Fibroblast of villous mesenchyme (primary cell): ENCODE measurements around the gene ZNF496. TPM values are rescaled to one million over a fixed set of nuclear protein-coding genes. Genes with fewer than 3 reads are reported as not detected.

ENCODE experiments used
- DNase-seq: peaks from one replicate; pipeline ENCODE4 v3.0.0-alpha.2; 2010; ENCODE audit warnings: low read depth
- H3K4me3 ChIP-seq: 2 replicates; pipeline ENCODE4 v1.5.1; 2011; ENCODE audit warnings: low read depth, mild to moderate bottlenecking, low read length
- CTCF ChIP-seq: IDR thresholded peaks from 2 replicates; pipeline ENCODE4 v1.5.1; 2012; ENCODE audit warnings: low read depth, mild to moderate bottlenecking, low read length; ENCODE audit not compliant: insufficient read depth
- total RNA-seq: library from RNA; depleted of rRNA; stranded (reverse); fragments of >200 nt; gene quantifications from 2 replicates; pipeline ENCODE4 v1.2.3, GENCODE V29; 2012

ZNF496 gene
- total RNA-seq, 1 donor, result 19.4 TPM

GRCh38 chr1:247338723-247339275 lies 7.1 kb upstream of the ZNF496 start:
- TF ChIP-seq CTCF, result no peak
- DNase-seq, result no peak
- no peak overlapping the region for H3K4me3 ChIP-seq

- DNase-seq, result no peak
- TF ChIP-seq CTCF, result no peak
- no peak overlapping the region for H3K4me3 ChIP-seq
These were observed 6.3 kb upstream of the ZNF496 start for GRCh38 chr1:247337961-247338360.

GRCh38 chr1:247337250-247337746 lies 5.6 kb upstream of the ZNF496 start:
- TF ChIP-seq CTCF, result no peak
- no peak overlapping the region for H3K4me3 ChIP-seq
- DNase-seq, result peak; percentile 74

GRCh38 chr1:247336390-247336789 lies 4.7 kb upstream of the ZNF496 start:
- no peak for TF ChIP-seq CTCF
- no peak overlapping the region for H3K4me3 ChIP-seq
- DNase-seq, result no peak

GRCh38 chr1:247335882-247336281 lies 4.2 kb upstream of the ZNF496 start:
- TF ChIP-seq CTCF, result no peak
- H3K4me3 ChIP-seq, result no peak overlapping the region
- no peak for DNase-seq

GRCh38 chr1:247334378-247335133 lies 2.9 kb upstream of the ZNF496 start:
- DNase-seq, result no peak
- H3K4me3 ChIP-seq, result no peak overlapping the region
- TF ChIP-seq CTCF, result no peak
